Stomach (tissue), 4 donors: ENCODE results near the gene IGSF1.

Experiments
- CTCF ChIP-seq, 7 experiments: fragments of 450-650 bp in 4 of 7; fragments of 200-600 bp in 3 of 7; sonication (generic) in 3 of 7; IDR thresholded peaks; one replicate each; pipeline ENCODE4 v1.5.1; 2016 to 2019; ENCODE audit warnings: antibody characterized with exemption in 7 of 7, control low read depth in 2 of 7, mild to moderate bottlenecking in 1 of 7
- POLR2A ChIP-seq, 4 donors: fragments of 450-650 bp; IDR thresholded peaks; one replicate each; pipeline ENCODE4 v1.6.1; 2016; ENCODE audit warnings: antibody characterized with exemption in 4 of 4, control low read depth in 2 of 4, mild to moderate bottlenecking in 1 of 4, moderate library complexity in 1 of 4
- POLR2AphosphoS5 ChIP-seq, 3 donors: sonication (generic); formaldehyde crosslinking; IDR thresholded peaks; one replicate each; pipeline ENCODE4 v1.6.1; 2016; ENCODE audit warnings: antibody characterized with exemption in 3 of 3

DNA sequence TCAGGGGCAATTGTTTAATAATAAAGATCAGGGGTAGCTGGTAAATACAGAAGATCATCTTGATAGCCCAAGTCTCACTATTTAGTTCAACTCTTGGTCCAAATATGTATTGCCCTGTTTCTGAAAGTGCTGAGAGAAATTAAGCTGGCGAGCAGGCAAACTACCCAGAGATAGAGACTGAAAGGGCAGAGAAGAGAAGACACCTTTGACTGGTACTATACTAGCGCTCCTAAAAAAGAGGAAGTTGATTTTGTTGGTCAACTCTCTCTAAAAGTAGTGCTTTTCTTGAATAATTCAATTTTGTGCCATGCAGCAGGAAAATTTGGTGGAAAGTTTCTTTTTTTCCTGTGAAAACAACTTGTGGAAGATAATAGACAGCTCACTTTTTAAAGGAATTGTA is 64.0 kb downstream of the IGSF1 start:
- TF ChIP-seq CTCF (IDR thresholded peaks at IDR 0.05) (no peak), POLR2AphosphoS5 (IDR thresholded peaks at IDR 0.05) (no peak), POLR2A (IDR thresholded peaks at IDR 0.05) (no peak)
